HepG2 (cell line): ENCODE data around the gene ARHGEF10L. TPM values are rescaled to one million over a fixed set of nuclear protein-coding genes. Genes with fewer than 3 reads are reported as not detected.

Source experiments
- BCL6 ChIP-seq: IDR thresholded peaks from 2 replicates; pipeline ENCODE4 v1.6.1; 2016; ENCODE audit warnings: missing genetic modification reagents, missing compliant biosample characterization
- ELF3 ChIP-seq: IDR thresholded peaks from 2 replicates; pipeline ENCODE4 v1.6.1; 2016; ENCODE audit warnings: missing genetic modification reagents, missing compliant biosample characterization
- FOXM1 ChIP-seq: sonication (generic); formaldehyde crosslinking; IDR thresholded peaks from 2 replicates; pipeline ENCODE4 v1.5.0; 2020; ENCODE audit warnings: missing genetic modification reagents
- LCORL ChIP-seq, 2 experiments: fragments of 450-650 bp in 1 of 2; sonication (generic) in 1 of 2; formaldehyde crosslinking in 1 of 2; IDR thresholded peaks; 2 replicates each; pipeline versions ENCODE4 v1.5.0 to v1.6.1; 2017 to 2020; ENCODE audit warnings: antibody characterized with exemption in 1 of 2, missing genetic modification reagents in 1 of 2
- MEIS2 ChIP-seq: sonication (generic); formaldehyde crosslinking; IDR thresholded peaks from 2 replicates; pipeline ENCODE4 v1.9.0; 2021; ENCODE audit warnings: mild to moderate bottlenecking, missing genetic modification reagents
- REXO4 ChIP-seq: sonication (generic); formaldehyde crosslinking; IDR thresholded peaks from 2 replicates; pipeline ENCODE4 v1.8.0; 2022; ENCODE audit warnings: missing genetic modification reagents, mild to moderate bottlenecking, borderline replicate concordance
- SALL1 ChIP-seq: sonication (generic); formaldehyde crosslinking; IDR thresholded peaks from 2 replicates; pipeline ENCODE4 v1.8.0; 2022; ENCODE audit warnings: mild to moderate bottlenecking, missing genetic modification reagents
- SETDB1 ChIP-seq: sonication (generic); formaldehyde crosslinking; IDR thresholded peaks from 2 replicates; pipeline ENCODE4 v1.5.1; 2020; ENCODE audit warnings: missing genetic modification reagents, mild to moderate bottlenecking, borderline replicate concordance
- YY1 ChIP-seq: IDR thresholded peaks from 2 replicates; pipeline ENCODE4 v1.6.1; 2011; ENCODE audit warnings: low read length, low read depth, moderate library complexity, mild to moderate bottlenecking; ENCODE audit not compliant: insufficient read depth, insufficient replicate concordance
- ZEB1 ChIP-seq: IDR thresholded peaks from 2 replicates; pipeline ENCODE4 v1.6.1; 2012; ENCODE audit warnings: mild to moderate bottlenecking, low read depth, inconsistent platforms; ENCODE audit not compliant: insufficient replicate concordance
- ZNF329 ChIP-seq: sonication (generic); formaldehyde crosslinking; IDR thresholded peaks from 2 replicates; pipeline ENCODE4 v1.9.0; 2021; ENCODE audit warnings: low read depth, mild to moderate bottlenecking, missing genetic modification reagents
- ZNF549 ChIP-seq: sonication (generic); formaldehyde crosslinking; IDR thresholded peaks from 2 replicates; pipeline ENCODE4 v1.5.0; 2020; ENCODE audit warnings: missing genetic modification reagents
- ZNF558 ChIP-seq: sonication (generic); formaldehyde crosslinking; IDR thresholded peaks from 2 replicates; pipeline ENCODE4 v1.9.0; 2022; ENCODE audit warnings: mild to moderate bottlenecking, missing genetic modification reagents, borderline replicate concordance
- ZNF607 ChIP-seq: sonication (generic); formaldehyde crosslinking; IDR thresholded peaks from 2 replicates; pipeline ENCODE4 v1.5.1; 2020; ENCODE audit warnings: missing genetic modification reagents, mild to moderate bottlenecking, borderline replicate concordance
- ZNF713 ChIP-seq: sonication (generic); formaldehyde crosslinking; IDR thresholded peaks from 2 replicates; pipeline ENCODE4 v1.4.0; 2020; ENCODE audit warnings: mild to moderate bottlenecking, missing genetic modification reagents
- ZNF883 ChIP-seq: sonication (generic); formaldehyde crosslinking; IDR thresholded peaks from 2 replicates; pipeline ENCODE4 v1.5.1; 2020; ENCODE audit warnings: mild to moderate bottlenecking, missing genetic modification reagents; ENCODE audit errors: not compliant biosample characterization
- polyA plus RNA-seq, 8 experiments: library from polyadenylated mRNA; depleted of rRNA in 3 of 8; stranded (reverse) in 7 of 8; unstranded in 1 of 8; fragments of >200 nt; fragmentation: Illumina TruSeq in 4 of 8; extraction: Trizol in 4 of 8; gene quantifications; 2 replicates each; pipeline versions ENCODE4 v1.2.1 to v1.2.3, GENCODE V29; 2011 to 2016; ENCODE audit warnings: low read depth in 4 of 8, missing spikeins in 1 of 8, mixed read lengths in 1 of 8; ENCODE audit not compliant: insufficient read depth in 1 of 8
- total RNA-seq, 5 experiments: library from RNA; depleted of rRNA; stranded (reverse); fragments of >200 nt; fragmentation: Illumina TruSeq; extraction: Trizol; gene quantifications; 2 replicates each; pipeline ENCODE4 v1.2.3, GENCODE V29; 2016; ENCODE audit warnings: low read depth in 1 of 5
- TF ChIP-seq, protein P1 (sequence below): sonication (generic); formaldehyde crosslinking; IDR thresholded peaks from 2 replicates; pipeline ENCODE4 v1.5.0; 2020; ENCODE audit warnings: mild to moderate bottlenecking, missing genetic modification reagents
- TF ChIP-seq, protein P2 (sequence below): IDR thresholded peaks from 2 replicates; pipeline ENCODE4 v1.6.1; 2016; ENCODE audit warnings: low read depth, borderline replicate concordance
- TF ChIP-seq, protein P3 (sequence below): sonication (generic); formaldehyde crosslinking; IDR thresholded peaks from 2 replicates; pipeline ENCODE4 v1.4.0; 2020; ENCODE audit warnings: missing genetic modification reagents
- TF ChIP-seq, protein P4 (sequence below): sonication (generic); formaldehyde crosslinking; IDR thresholded peaks from 2 replicates; pipeline ENCODE4 v1.4.0; 2020; ENCODE audit warnings: missing genetic modification reagents, low read depth, mild to moderate bottlenecking, borderline replicate concordance
- TF ChIP-seq, protein P5 (sequence below): IDR thresholded peaks from 2 replicates; pipeline ENCODE4 v1.6.1; 2016

Gene ARHGEF10L
- total and polyA plus RNA-seq, 2 of the 13 experiments (the other 11 are each of a cell fraction or from before 2014, with no cell fraction given), result 46.5 to 78.3 TPM

DNA sequence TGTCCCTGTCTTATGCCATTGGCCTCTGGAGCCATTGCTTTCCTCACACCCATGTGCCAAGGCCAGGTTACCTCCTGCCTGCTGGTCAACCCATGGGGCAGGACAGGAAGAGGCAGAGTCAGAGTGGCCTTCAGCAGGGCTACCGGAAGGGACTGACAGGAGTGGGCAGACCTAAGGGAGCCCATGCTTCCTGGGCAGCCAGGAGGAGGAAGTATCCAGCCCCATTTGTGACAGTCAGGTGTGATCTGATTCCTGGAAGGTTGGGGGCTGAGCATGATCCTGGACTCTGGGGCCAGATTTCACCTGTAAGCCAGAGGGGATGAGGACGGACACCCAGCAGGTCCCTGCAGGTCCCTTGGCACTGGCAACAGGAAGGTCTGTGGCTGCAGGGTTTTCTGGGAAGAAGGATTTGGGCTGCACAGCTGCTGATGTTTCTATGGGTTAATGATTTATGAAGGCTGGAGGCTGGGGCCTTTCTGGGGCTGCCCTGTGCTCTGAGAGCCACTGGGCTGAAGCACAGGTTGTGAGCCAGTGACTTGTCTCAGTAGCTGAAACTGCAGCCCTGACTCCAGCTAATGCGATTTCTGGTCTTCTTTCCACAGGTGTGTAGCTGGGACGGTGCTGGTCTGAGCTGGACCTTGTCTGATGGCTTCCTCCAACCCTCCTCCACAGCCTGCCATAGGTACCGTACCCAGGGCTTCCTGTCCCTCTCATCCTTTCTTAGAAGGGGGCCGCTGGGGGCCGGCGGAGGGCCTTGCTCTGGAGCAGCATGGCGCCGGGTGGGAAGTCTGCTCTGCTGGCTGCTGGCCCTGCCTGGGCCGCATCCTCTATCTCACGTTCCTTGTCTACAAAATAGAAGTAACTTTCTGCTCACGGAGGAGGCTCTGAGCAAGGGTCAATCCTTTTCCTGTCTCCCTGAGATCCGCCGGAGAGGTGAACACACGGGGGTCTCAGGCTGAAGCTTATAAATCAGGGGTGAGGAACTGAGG lies 40.7 kb downstream of the ARHGEF10L start (continued):
- TF ChIP-seq, protein P1, sequence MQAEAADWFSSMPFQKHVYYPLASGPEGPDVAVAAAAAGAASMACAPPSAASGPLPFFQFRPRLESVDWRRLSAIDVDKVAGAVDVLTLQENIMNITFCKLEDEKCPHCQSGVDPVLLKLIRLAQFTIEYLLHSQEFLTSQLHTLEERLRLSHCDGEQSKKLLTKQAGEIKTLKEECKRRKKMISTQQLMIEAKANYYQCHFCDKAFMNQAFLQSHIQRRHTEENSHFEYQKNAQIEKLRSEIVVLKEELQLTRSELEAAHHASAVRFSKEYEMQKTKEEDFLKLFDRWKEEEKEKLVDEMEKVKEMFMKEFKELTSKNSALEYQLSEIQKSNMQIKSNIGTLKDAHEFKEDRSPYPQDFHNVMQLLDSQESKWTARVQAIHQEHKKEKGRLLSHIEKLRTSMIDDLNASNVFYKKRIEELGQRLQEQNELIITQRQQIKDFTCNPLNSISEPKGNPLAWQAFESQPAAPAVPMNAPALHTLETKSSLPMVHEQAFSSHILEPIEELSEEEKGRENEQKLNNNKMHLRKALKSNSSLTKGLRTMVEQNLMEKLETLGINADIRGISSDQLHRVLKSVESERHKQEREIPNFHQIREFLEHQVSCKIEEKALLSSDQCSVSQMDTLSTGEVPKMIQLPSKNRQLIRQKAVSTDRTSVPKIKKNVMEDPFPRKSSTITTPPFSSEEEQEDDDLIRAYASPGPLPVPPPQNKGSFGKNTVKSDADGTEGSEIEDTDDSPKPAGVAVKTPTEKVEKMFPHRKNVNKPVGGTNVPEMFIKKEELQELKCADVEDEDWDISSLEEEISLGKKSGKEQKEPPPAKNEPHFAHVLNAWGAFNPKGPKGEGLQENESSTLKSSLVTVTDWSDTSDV (CRISPR knock-in tag), result peak; percentile 43; the same call in 1 of the 2 replicates
- 0 out of 2 replicates have a peak, but pooled peaks have one; percentile 42 for TF ChIP-seq ZNF329 (CRISPR knock-in tag)
- peak; percentile 43; the same call in 1 of the 2 replicates for TF ChIP-seq SALL1 (CRISPR knock-in tag)
- TF ChIP-seq SETDB1 (CRISPR knock-in tag), result no peak
- peak; percentile 81; the same call in 1 of the 2 replicates for TF ChIP-seq ZNF558 (CRISPR knock-in tag)
- no peak; the same call in 1 of the 2 replicates for TF ChIP-seq ZNF549 (CRISPR knock-in tag)
- TF ChIP-seq ZNF713 (CRISPR knock-in tag), result no peak
- TF ChIP-seq, protein P2, sequence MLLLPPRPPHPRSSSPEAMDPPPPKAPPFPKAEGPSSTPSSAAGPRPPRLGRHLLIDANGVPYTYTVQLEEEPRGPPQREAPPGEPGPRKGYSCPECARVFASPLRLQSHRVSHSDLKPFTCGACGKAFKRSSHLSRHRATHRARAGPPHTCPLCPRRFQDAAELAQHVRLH (CRISPR knock-in tag), result no peak; the same call in 1 of the 2 replicates
- no peak for TF ChIP-seq REXO4 (CRISPR knock-in tag)
- peak; percentile 10; the same call in 1 of the 2 replicates for TF ChIP-seq MEIS2 (CRISPR knock-in tag)
- TF ChIP-seq ELF3, result peak; percentile 90
- TF ChIP-seq ZNF883 (CRISPR knock-in tag), result no peak
- TF ChIP-seq FOXM1 (CRISPR knock-in tag), result no peak
- peak; percentile 67; the same call in 1 of the 2 replicates for TF ChIP-seq ZNF607 (CRISPR knock-in tag)
- peak; percentile 60 for TF ChIP-seq YY1
- TF ChIP-seq, protein P3, sequence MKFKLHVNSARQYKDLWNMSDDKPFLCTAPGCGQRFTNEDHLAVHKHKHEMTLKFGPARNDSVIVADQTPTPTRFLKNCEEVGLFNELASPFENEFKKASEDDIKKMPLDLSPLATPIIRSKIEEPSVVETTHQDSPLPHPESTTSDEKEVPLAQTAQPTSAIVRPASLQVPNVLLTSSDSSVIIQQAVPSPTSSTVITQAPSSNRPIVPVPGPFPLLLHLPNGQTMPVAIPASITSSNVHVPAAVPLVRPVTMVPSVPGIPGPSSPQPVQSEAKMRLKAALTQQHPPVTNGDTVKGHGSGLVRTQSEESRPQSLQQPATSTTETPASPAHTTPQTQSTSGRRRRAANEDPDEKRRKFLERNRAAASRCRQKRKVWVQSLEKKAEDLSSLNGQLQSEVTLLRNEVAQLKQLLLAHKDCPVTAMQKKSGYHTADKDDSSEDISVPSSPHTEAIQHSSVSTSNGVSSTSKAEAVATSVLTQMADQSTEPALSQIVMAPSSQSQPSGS, result peak; percentile 21; the same call in 1 of the 2 replicates
- TF ChIP-seq, protein P4, sequence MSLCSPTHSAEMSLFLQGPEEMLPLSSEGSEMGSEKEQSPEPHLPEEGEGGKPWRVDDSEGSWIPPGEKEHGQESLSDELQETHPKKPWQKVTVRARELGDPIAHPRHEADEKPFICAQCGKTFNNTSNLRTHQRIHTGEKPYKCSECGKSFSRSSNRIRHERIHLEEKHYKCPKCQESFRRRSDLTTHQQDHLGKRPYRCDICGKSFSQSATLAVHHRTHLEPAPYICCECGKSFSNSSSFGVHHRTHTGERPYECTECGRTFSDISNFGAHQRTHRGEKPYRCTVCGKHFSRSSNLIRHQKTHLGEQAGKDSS, result no peak; the same call in 1 of the 2 replicates
- TF ChIP-seq LCORL (IDR thresholded peaks at IDR 0.05), result no peak
- TF ChIP-seq LCORL (CRISPR knock-in tag; IDR thresholded peaks at IDR 0.05), result peak; percentile 76
- TF ChIP-seq BCL6, result peak; percentile 87
- TF ChIP-seq ZEB1, result peak; percentile 63
- TF ChIP-seq, protein P5, sequence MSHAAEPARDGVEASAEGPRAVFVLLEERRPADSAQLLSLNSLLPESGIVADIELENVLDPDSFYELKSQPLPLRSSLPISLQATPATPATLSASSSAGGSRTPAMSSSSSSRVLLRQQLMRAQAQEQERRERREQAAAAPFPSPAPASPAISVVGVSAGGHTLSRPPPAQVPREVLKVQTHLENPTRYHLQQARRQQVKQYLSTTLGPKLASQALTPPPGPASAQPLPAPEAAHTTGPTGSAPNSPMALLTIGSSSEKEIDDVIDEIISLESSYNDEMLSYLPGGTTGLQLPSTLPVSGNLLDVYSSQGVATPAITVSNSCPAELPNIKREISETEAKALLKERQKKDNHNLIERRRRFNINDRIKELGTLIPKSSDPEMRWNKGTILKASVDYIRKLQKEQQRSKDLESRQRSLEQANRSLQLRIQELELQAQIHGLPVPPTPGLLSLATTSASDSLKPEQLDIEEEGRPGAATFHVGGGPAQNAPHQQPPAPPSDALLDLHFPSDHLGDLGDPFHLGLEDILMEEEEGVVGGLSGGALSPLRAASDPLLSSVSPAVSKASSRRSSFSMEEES (CRISPR knock-in tag), result 0 out of 2 replicates have a peak, but pooled peaks have one; percentile 14
